Measurements from ENCODE around the gene ALKBH5. TPM values are rescaled to one million over a fixed set of nuclear protein-coding genes. Genes with fewer than 3 reads are reported as not detected.

The ALKBH5 gene
- total and polyA plus RNA-seq, 10 of the 15 experiments (the other 5 are each of a cell fraction or from before 2014, with no cell fraction given): 13.7 to 99.9 (median 52.4) TPM

GRCh38 chr17:18183334-18184142 is at the start of gene ALKBH5 (continued):
- no peak for TF ChIP-seq ZNF592 (IDR thresholded peaks at IDR 0.05)
- 0 out of 2 replicates have a peak, but pooled peaks have one; percentile 37 for TF ChIP-seq JUND (IDR thresholded peaks at IDR 0.05; ENCODE audit: low read depth, low read length)
- peak; percentile 8; the same call in 1 of the 2 replicates for TF ChIP-seq PML (IDR thresholded peaks at IDR 0.05; ENCODE audit: low read length)
- peak in 1 of 2 experiments; percentile 61; a peak in 2 of 4 replicates for TF ChIP-seq SRF (IDR thresholded peaks at IDR 0.05; ENCODE audit: low read depth in 2 of 2, low read length in 2 of 2)
- peak; percentile 99 for TF ChIP-seq DPF2 (IDR thresholded peaks at IDR 0.05)
- TF ChIP-seq ATF3 (IDR thresholded peaks at IDR 0.05; ENCODE audit: borderline replicate concordance, extremely low read depth, low read depth, low read length): no peak
- peak; percentile 81; the same call in 1 of the 2 replicates for TF ChIP-seq ZNF207 (IDR thresholded peaks at IDR 0.05; ENCODE audit: borderline replicate concordance)
- 0 out of 3 replicates have a peak, but pooled peaks have one; percentile 5 for TF ChIP-seq POU2F2 (IDR thresholded peaks at IDR 0.05; ENCODE audit: borderline replicate concordance, low read depth, low read length)
- no peak for TF ChIP-seq MEF2B (IDR thresholded peaks at IDR 0.05; ENCODE audit: partially characterized antibody, poor library complexity, severe bottlenecking)
- TF ChIP-seq E4F1 (IDR thresholded peaks at IDR 0.05; ENCODE audit: borderline replicate concordance, partially characterized antibody): no peak
- no peak for TF ChIP-seq ASH2L (IDR thresholded peaks at IDR 0.05; ENCODE audit: borderline replicate concordance, low read depth)
- TF ChIP-seq POLR2AphosphoS5 (IDR thresholded peaks at IDR 0.05; ENCODE audit: low read length): peak; percentile 13; the same call in 1 of the 2 replicates
- peak; percentile 93 for TF ChIP-seq CHD2 (IDR thresholded peaks at IDR 0.05; ENCODE audit: borderline replicate concordance, low read depth, low read length)
- no peak for TF ChIP-seq IKZF2 (IDR thresholded peaks at IDR 0.05)
- TF ChIP-seq CREM (IDR thresholded peaks at IDR 0.05; ENCODE audit: low read depth): peak; percentile 92
- TF ChIP-seq HDAC6 (IDR thresholded peaks at IDR 0.05; ENCODE audit: unreplicated experiment): no peak
- TF ChIP-seq IKZF1 (conservative IDR thresholded peaks at IDR 0.05): peak; percentile 100
- peak; percentile 32; the same call in 1 of the 2 replicates for TF ChIP-seq TAF1 (IDR thresholded peaks at IDR 0.05; ENCODE audit: borderline replicate concordance, low read depth, low read length)
- peak; percentile 15 for TF ChIP-seq USF1 (IDR thresholded peaks at IDR 0.05; ENCODE audit: borderline replicate concordance, extremely low read length, insufficient read depth, low read depth, low read length)
- peak; percentile 80 for TF ChIP-seq NFYB (IDR thresholded peaks at IDR 0.05; ENCODE audit: insufficient read depth, low read depth, low read length)
- TF ChIP-seq MAX (IDR thresholded peaks at IDR 0.05; ENCODE audit: low read depth, low read length): peak; percentile 64

All from GM12878 (cell line).